ENCODE measurements around the gene PANX1.
"Not testable (repeated sequence)": the region's sequence is repeated elsewhere in the genome, so short reads cannot be mapped to it uniquely, and the experiment has no call there.

PANX1 gene

GRCh38 chr11:94153320-94153719 is 24.7 kb downstream of the PANX1 start:
- TF ChIP-seq CTCF (IDR thresholded peaks at IDR 0.05; ENCODE audit: low read length, missing control alignments), result no peak
- no peak overlapping the region for H3K4me3 ChIP-seq (replicated peaks; ENCODE audit: low read depth, low read length)
- no peak for DNase-seq (ENCODE audit: low read depth)

- no peak for TF ChIP-seq CTCF (IDR thresholded peaks at IDR 0.05; ENCODE audit: low read length, missing control alignments)
- H3K4me3 ChIP-seq (replicated peaks; ENCODE audit: low read depth, low read length), result no peak overlapping the region
- DNase-seq (ENCODE audit: low read depth), result no peak
These were observed 25.6 kb downstream of the PANX1 start for GRCh38 chr11:94154095-94154856.

- DNase-seq (ENCODE audit: low read depth), result not testable (repeated sequence)
These were observed 28.7 kb downstream of the PANX1 start for GRCh38 chr11:94157339-94157738.

GRCh38 chr11:94168882-94169281 is 40.2 kb downstream of the PANX1 start:
- no peak overlapping the region for H3K4me3 ChIP-seq (replicated peaks; ENCODE audit: low read depth, low read length)
- DNase-seq (ENCODE audit: low read depth), result no peak
- TF ChIP-seq CTCF (IDR thresholded peaks at IDR 0.05; ENCODE audit: low read length, missing control alignments), result no peak

More at GRCh38 chr11:94157339-94157738, 28.7 kb downstream of the PANX1 start:
- H3K4me3 ChIP-seq (replicated peaks; ENCODE audit: low read depth, low read length), result not testable (repeated sequence)

GRCh38 chr11:94169516-94169915 is 40.9 kb downstream of the PANX1 start:
- no peak for DNase-seq (ENCODE audit: low read depth)
- no peak overlapping the region for H3K4me3 ChIP-seq (replicated peaks; ENCODE audit: low read depth, low read length)
- TF ChIP-seq CTCF (IDR thresholded peaks at IDR 0.05; ENCODE audit: low read length, missing control alignments), result no peak

GRCh38 chr11:94169930-94170545 is 41.4 kb downstream of the PANX1 start:
- no peak for TF ChIP-seq CTCF (IDR thresholded peaks at IDR 0.05; ENCODE audit: low read length, missing control alignments)
- DNase-seq (ENCODE audit: low read depth), result no peak
- no peak overlapping the region for H3K4me3 ChIP-seq (replicated peaks; ENCODE audit: low read depth, low read length)

- H3K4me3 ChIP-seq (replicated peaks; ENCODE audit: low read depth, low read length), result no peak overlapping the region
- DNase-seq (ENCODE audit: low read depth), result no peak
- no peak for TF ChIP-seq CTCF (IDR thresholded peaks at IDR 0.05; ENCODE audit: low read length, missing control alignments)
These were observed 42.3 kb downstream of the PANX1 start for GRCh38 chr11:94170953-94171352.
